ENCODE data around the gene SRSF4.

DNA sequence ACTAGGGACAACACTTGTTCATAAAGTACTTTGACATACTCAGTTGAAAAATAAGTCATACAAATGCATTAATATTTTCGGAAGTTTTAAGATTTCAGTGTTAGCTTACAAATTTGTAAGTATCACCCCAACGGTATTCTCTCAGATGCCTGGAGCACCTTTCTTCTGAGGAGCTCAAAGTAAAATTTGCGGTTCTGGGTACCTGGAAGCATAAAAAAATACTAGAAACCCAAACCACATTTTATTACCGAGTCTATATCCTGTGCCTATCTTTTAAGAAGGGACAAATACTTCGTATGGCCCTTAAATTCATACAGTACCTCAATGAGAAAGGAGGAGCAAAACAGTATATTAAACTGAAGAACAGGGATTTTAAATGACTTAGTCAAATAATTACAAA lies 10.2 kb downstream of the SRSF4 start:
- TF ChIP-seq EZH2 (IDR thresholded peaks at IDR 0.05; ENCODE audit: borderline replicate concordance) = no peak
- TF ChIP-seq, protein P1, sequence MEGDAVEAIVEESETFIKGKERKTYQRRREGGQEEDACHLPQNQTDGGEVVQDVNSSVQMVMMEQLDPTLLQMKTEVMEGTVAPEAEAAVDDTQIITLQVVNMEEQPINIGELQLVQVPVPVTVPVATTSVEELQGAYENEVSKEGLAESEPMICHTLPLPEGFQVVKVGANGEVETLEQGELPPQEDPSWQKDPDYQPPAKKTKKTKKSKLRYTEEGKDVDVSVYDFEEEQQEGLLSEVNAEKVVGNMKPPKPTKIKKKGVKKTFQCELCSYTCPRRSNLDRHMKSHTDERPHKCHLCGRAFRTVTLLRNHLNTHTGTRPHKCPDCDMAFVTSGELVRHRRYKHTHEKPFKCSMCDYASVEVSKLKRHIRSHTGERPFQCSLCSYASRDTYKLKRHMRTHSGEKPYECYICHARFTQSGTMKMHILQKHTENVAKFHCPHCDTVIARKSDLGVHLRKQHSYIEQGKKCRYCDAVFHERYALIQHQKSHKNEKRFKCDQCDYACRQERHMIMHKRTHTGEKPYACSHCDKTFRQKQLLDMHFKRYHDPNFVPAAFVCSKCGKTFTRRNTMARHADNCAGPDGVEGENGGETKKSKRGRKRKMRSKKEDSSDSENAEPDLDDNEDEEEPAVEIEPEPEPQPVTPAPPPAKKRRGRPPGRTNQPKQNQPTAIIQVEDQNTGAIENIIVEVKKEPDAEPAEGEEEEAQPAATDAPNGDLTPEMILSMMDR (IDR thresholded peaks at IDR 0.05; ENCODE audit: poor library complexity) = no peak
- no peak for TF ChIP-seq EZH2phosphoT487 (IDR thresholded peaks at IDR 0.05; ENCODE audit: low read depth, severe bottlenecking, unreplicated experiment)

Data from hepatocyte (in vitro differentiated cells).